22Rv1 (cell line): ENCODE data around the gene PADI6.

ENCODE experiments used
- CTCF ChIP-seq: fragments of 450-650 bp; IDR thresholded peaks from 2 replicates; pipeline ENCODE4 v1.5.1; 2017; ENCODE audit warnings: mild to moderate bottlenecking
- ZFX ChIP-seq: fragments of 450-650 bp; IDR thresholded peaks from 2 replicates; pipeline ENCODE4 v1.6.1; 2017; ENCODE audit warnings: antibody characterized with exemption, borderline replicate concordance

- TF ChIP-seq CTCF (no peak), ZFX (no peak)
Observed at GRCh38 chr1:17350083-17350482, 21.9 kb upstream of the PADI6 start.
